Omental fat pad (tissue), 4 donors: ENCODE measurements around the gene SUPV3L1. TPM values are rescaled to one million over a fixed set of nuclear protein-coding genes. Genes with fewer than 3 reads are reported as not detected.

ENCODE experiments used
- ATAC-seq: fragments of 150-250 bp; one replicate; pipeline ENCODE4 v1.9.1; 2016; ENCODE audit warnings: mild to moderate bottlenecking, moderate library complexity; ENCODE audit not compliant: low FRiP score
- DNase-seq: peaks from one replicate; pipeline ENCODE4 v3.0.0-alpha.2; 2019; ENCODE audit warnings: low spot score
- total RNA-seq, 4 donors: library from RNA; depleted of rRNA; stranded (reverse); fragments of >200 nt; gene quantifications; one replicate each; pipeline ENCODE4 v1.1.0, GENCODE V29; 2016
- TF ChIP-seq, protein P1 (sequence below), 3 donors: fragments of 450-650 bp; IDR thresholded peaks; one replicate each; pipeline ENCODE4 v1.5.1; 2016 to 2017; ENCODE audit warnings: antibody characterized with exemption in 3 of 3, mild to moderate bottlenecking in 3 of 3, moderate library complexity in 2 of 3

SUPV3L1 gene
- total RNA-seq, 4 donors from 2014 or later: 13.7 to 50.6 (median 22.0) TPM

DNA sequence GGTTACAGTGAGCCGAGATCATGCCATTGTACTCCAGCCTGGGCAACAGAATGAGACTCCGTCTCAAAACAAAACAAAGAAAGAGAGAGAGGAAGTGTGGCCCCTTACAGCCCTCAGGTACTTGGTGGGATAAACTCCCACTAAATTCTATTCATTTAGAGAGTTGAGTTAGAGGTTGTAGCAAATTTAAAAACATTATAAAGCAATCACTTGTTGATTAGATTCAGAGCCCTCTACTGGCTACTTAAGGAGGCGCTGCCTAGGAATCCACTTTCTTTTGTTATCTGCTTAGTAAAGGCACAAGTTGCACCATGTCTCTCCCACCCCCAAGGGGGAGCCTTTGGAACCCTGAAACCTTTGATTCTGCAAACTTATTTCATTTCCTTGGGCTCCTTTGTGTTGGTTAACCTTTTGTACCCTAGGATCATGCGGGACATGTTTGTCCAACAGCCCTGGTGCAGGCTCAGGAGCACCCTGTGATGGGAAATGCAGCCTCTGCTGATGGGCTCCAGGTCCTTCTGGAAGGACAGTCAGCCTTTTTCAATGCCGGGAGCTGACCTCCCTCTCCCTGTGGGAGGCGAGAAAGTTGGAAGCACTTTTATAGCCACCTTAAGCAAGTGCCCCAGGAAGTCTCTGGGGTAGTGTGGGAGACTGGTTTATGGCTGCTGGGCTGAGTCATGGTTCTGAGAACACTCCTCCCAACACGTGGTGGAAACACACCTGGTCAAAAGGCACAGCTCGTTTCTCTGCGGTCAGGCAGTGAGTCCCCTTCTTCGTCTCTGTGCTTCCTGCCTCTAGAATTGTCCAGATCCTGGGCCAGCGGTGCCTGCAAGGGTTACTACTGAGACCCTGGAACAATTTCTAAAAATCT lies 42.4 kb downstream of the SUPV3L1 start:
- ATAC-seq (no peak), DNase-seq (no peak)
- TF ChIP-seq, protein P1, sequence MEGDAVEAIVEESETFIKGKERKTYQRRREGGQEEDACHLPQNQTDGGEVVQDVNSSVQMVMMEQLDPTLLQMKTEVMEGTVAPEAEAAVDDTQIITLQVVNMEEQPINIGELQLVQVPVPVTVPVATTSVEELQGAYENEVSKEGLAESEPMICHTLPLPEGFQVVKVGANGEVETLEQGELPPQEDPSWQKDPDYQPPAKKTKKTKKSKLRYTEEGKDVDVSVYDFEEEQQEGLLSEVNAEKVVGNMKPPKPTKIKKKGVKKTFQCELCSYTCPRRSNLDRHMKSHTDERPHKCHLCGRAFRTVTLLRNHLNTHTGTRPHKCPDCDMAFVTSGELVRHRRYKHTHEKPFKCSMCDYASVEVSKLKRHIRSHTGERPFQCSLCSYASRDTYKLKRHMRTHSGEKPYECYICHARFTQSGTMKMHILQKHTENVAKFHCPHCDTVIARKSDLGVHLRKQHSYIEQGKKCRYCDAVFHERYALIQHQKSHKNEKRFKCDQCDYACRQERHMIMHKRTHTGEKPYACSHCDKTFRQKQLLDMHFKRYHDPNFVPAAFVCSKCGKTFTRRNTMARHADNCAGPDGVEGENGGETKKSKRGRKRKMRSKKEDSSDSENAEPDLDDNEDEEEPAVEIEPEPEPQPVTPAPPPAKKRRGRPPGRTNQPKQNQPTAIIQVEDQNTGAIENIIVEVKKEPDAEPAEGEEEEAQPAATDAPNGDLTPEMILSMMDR (IDR thresholded peaks at IDR 0.05): no peak

DNA sequence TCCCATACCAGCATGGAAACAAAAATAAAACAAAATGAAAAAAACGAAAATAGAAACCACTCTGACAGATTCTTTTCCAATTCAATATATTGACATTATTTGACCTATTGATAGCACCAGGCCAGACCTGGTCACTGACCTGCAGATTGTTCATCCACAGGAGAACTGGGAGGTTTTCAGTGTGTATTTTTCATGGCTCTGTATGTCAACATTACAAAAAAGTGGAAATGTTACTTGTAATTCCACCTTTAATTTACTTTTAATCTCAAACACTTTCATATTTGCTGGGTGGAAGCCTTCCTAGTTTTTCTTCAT lies 43.0 kb downstream of the SUPV3L1 start:
- DNase-seq (no peak), ATAC-seq (no peak)
- TF ChIP-seq, protein P1 (IDR thresholded peaks at IDR 0.05): no peak

DNA sequence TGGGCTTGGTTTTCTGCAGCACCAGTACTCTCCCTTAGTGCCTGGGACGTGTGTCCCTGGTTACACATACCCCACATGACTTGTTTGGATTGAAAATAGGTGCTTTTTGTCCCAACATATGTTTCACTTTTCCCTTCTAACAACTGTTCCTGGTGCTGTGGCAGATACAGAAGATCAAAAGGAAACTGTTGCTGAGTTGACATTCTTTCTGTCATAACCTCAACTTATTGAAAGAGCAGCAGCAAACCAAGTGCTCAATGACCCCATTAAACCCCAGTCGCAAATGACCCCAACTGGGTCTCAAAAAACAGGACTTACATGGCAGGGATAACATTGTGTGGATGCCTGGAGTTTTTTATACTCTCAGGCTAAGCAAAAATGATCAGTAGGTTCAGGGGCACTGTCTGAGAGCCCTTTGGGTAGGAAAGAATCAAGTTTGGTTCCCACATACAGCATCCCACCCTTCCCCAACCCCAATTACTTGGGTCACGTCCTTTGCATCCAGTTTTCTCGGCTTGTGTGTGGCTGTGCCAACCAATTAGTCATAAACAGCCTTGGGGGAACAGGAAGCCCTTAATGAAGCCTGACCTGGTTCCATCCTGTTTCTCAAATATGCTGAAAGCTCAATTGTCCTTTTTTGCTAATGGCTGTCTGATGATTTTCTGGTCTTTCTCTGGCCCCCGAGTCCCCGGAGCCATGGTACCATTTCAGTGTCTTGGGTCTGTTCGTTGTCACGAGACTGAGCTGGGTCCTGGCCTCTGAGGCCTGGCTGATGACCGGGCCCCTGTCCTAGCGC lies 45.0 kb downstream of the SUPV3L1 start:
- TF ChIP-seq, protein P1 (IDR thresholded peaks at IDR 0.05): no peak
- ATAC-seq: no peak

DNA sequence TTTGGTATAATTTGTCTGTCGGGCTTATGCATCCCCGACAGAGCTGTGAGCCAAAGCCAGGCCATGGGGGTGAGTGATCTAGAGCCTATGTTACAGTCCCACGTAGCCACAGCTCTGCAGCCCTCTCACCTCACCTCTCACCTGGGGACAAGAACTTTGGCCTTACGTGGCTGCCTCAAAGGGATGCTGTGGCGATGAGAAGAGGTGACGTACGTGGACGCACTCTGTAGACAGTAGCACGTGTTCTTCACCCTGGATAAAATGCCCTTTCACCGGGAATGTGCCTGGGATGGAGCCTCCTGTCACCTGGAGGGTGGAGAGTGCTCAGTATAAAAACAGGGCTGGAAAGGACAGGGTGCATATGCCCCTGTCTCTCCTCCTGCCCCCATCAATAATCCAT lies 45.6 kb downstream of the SUPV3L1 start:
- DNase-seq (no peak), ATAC-seq (no peak)
- TF ChIP-seq, protein P1 (IDR thresholded peaks at IDR 0.05): no peak

More for the DNA sequence above, 45.0 kb downstream of the SUPV3L1 start:
- no peak for DNase-seq

DNA sequence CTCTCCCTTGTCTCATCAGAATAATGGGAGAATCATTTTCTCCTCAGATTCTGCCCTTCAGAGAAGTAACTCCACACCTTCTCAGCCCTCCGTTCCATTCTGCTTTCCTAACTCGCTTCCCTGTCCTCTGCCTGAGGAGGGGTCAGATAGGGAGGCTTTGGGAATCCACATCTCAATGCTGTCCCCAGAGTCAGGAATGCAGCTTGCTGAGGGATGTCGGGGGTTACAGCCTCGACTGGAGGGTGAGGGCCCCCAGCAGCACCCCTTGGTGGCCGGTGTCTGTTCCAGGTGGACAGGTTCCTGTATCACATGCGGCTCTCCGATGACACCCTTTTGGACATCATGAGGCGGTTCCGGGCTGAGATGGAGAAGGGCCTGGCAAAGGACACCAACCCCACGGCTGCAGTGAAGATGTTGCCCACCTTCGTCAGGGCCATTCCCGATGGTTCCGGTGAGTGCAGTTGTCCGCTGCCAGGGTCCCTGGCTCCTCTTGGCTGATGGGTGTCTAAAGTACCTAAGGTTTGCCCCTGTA lies 47.0 kb downstream of the SUPV3L1 start:
- DNase-seq (no peak), ATAC-seq (no peak)
- TF ChIP-seq, protein P1 (IDR thresholded peaks at IDR 0.05): no peak

DNA sequence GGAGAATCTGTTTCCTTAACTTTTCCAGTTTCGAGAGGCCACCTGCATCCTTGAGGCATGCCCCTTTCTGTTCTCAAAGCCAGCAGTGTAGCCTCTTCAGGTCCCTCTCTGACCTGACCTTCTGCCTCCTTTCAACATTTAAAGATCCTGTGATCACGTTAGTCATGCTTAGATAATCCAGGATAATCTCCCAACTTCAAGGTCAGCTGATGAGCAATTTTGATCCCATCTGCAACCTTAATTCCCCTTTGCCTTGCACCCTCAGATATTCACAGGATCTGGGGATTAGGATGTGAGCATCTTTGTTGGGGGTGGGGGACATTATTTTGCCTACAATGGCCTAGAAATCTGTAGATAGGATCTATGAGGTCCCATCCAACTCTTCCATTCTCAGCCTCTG lies 48.1 kb downstream of the SUPV3L1 start:
- ATAC-seq: no peak
- no peak for DNase-seq
- TF ChIP-seq, protein P1 (IDR thresholded peaks at IDR 0.05): no peak
